Measurements from ENCODE around the gene LRRTM3.

The LRRTM3 gene

GRCh38 chr10:66924674-66925345, 1.0 kb upstream of the LRRTM3 start:
- no peak for DNase-seq (ENCODE audit: low spot score)
- TF ChIP-seq, protein P1, sequence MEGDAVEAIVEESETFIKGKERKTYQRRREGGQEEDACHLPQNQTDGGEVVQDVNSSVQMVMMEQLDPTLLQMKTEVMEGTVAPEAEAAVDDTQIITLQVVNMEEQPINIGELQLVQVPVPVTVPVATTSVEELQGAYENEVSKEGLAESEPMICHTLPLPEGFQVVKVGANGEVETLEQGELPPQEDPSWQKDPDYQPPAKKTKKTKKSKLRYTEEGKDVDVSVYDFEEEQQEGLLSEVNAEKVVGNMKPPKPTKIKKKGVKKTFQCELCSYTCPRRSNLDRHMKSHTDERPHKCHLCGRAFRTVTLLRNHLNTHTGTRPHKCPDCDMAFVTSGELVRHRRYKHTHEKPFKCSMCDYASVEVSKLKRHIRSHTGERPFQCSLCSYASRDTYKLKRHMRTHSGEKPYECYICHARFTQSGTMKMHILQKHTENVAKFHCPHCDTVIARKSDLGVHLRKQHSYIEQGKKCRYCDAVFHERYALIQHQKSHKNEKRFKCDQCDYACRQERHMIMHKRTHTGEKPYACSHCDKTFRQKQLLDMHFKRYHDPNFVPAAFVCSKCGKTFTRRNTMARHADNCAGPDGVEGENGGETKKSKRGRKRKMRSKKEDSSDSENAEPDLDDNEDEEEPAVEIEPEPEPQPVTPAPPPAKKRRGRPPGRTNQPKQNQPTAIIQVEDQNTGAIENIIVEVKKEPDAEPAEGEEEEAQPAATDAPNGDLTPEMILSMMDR (IDR thresholded peaks at IDR 0.05; ENCODE audit: borderline replicate concordance, control extremely low read depth, extremely low read depth, insufficient read depth, missing control alignments) = no peak
- in situ Hi-C loops (cut with MboI; ENCODE audit: low sequenced_read_pairs, unreplicated experiment) = no loop called here

DNA sequence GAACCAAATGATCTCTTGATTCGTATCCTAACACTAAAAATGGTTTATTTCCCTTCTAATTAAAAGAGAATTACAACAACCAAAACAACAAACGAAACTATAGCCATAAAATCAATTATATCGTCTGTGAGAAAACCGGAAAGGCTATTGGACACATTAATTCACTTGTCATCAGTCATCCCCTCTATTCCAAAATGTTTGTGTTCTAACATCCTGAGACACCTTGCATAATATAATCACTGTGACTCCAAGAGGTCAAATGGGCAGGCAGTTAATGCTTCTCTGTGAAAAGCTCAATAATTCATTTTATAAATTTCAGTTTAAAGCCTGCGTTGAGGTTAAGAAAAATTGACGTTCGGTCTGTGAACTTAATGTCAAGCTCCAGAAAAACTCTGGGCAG, 463 bp upstream of the LRRTM3 start:
- DNase-seq (ENCODE audit: low spot score) = no peak
- TF ChIP-seq, protein P1 (IDR thresholded peaks at IDR 0.05; ENCODE audit: borderline replicate concordance, control extremely low read depth, extremely low read depth, insufficient read depth, missing control alignments) = no peak
- in situ Hi-C loops (cut with MboI; ENCODE audit: low sequenced_read_pairs, unreplicated experiment) = no loop called here

DNA sequence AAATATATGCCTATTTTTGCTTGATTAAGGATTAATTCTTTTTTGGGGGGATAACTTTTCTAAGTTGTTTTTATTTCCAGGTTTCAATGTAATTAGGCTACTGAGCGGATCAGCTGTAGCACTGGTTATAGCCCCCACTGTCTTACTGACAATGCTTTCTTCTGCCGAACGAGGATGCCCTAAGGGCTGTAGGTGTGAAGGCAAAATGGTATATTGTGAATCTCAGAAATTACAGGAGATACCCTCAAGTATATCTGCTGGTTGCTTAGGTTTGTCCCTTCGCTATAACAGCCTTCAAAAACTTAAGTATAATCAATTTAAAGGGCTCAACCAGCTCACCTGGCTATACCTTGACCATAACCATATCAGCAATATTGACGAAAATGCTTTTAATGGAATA, 1.0 kb downstream of the LRRTM3 start:
- in situ Hi-C loops (cut with MboI; ENCODE audit: low sequenced_read_pairs, unreplicated experiment) = no loop called here
- DNase-seq (ENCODE audit: low spot score) = no peak
- TF ChIP-seq, protein P1 (IDR thresholded peaks at IDR 0.05; ENCODE audit: borderline replicate concordance, control extremely low read depth, extremely low read depth, insufficient read depth, missing control alignments) = no peak

DNA sequence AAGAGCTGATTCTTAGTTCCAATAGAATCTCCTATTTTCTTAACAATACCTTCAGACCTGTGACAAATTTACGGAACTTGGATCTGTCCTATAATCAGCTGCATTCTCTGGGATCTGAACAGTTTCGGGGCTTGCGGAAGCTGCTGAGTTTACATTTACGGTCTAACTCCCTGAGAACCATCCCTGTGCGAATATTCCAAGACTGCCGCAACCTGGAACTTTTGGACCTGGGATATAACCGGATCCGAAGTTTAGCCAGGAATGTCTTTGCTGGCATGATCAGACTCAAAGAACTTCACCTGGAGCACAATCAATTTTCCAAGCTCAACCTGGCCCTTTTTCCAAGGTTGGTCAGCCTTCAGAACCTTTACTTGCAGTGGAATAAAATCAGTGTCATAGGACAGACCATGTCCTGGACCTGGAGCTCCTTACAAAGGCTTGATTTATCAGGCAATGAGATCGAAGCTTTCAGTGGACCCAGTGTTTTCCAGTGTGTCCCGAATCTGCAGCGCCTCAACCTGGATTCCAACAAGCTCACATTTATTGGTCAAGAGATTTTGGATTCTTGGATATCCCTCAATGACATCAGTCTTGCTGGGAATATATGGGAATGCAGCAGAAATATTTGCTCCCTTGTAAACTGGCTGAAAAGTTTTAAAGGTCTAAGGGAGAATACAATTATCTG, 1.6 kb downstream of the LRRTM3 start:
- TF ChIP-seq, protein P1 (IDR thresholded peaks at IDR 0.05; ENCODE audit: borderline replicate concordance, control extremely low read depth, extremely low read depth, insufficient read depth, missing control alignments) = no peak
- DNase-seq (ENCODE audit: low spot score) = no peak
- in situ Hi-C loops (cut with MboI; ENCODE audit: low sequenced_read_pairs, unreplicated experiment) = no loop called here

DNA sequence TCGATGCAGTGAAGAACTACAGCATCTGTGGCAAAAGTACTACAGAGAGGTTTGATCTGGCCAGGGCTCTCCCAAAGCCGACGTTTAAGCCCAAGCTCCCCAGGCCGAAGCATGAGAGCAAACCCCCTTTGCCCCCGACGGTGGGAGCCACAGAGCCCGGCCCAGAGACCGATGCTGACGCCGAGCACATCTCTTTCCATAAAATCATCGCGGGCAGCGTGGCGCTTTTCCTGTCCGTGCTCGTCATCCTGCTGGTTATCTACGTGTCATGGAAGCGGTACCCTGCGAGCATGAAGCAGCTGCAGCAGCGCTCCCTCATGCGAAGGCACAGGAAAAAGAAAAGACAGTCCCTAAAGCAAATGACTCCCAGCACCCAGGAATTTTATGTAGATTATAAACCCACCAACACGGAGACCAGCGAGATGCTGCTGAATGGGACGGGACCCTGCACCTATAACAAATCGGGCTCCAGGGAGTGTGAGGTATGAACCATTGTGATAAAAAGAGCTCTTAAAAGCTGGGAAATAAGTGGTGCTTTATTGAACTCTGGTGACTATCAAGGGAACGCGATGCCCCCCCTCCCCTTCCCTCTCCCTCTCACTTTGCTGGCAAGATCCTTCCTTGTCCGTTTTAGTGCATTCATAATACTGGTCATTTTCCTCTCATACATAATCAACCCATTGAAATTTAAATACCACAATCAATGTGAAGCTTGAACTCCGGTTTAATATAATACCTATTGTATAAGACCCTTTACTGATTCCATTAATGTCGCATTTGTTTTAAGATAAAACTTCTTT, 2.3 kb downstream of the LRRTM3 start:
- in situ Hi-C loops (cut with MboI; ENCODE audit: low sequenced_read_pairs, unreplicated experiment) = no loop called here
- TF ChIP-seq, protein P1 (IDR thresholded peaks at IDR 0.05; ENCODE audit: borderline replicate concordance, control extremely low read depth, extremely low read depth, insufficient read depth, missing control alignments) = no peak
- DNase-seq (ENCODE audit: low spot score) = no peak

GRCh38 chr10:66928776-66929175, 2.9 kb downstream of the LRRTM3 start:
- no peak for DNase-seq (ENCODE audit: low spot score)
- in situ Hi-C loops (cut with MboI; ENCODE audit: low sequenced_read_pairs, unreplicated experiment) = no loop called here
- TF ChIP-seq, protein P1 (IDR thresholded peaks at IDR 0.05; ENCODE audit: borderline replicate concordance, control extremely low read depth, extremely low read depth, insufficient read depth, missing control alignments) = no peak
